ENCODE measurements around the gene HOXC4. TPM values are rescaled to one million over a fixed set of nuclear protein-coding genes. Genes with fewer than 3 reads are reported as not detected.

HOXC4 gene
- total RNA-seq, 1 experiment from 2014 or later = 4.1 TPM

GRCh38 chr12:54066408-54066807 is 12.8 kb downstream of the HOXC4 start:
- no TSS peak for BruUV-seq (replicated peaks)
- no peak for DNase-seq
- Mint-ChIP-seq H3K27ac (ENCODE audit: unreplicated experiment) (no peak overlapping the region), H3K4me1 (ENCODE audit: low read depth, unreplicated experiment) (peaks cover 25% of the 10 kb centered on the region), H3K4me3 (ENCODE audit: unreplicated experiment) (no peak overlapping the region), H3K9me3 (ENCODE audit: unreplicated experiment) (no peaks in the 10 kb centered on the region), H3K36me3 (ENCODE audit: insufficient read depth, unreplicated experiment) (no peaks in the 10 kb centered on the region), H3K27me3 (ENCODE audit: insufficient read depth, unreplicated experiment) (no peaks in the 10 kb centered on the region)
- Histone ChIP-seq H3K4me3 (ENCODE audit: low read depth, low read length) (no peak overlapping the region), H3K27me3 (replicated peaks; ENCODE audit: control insufficient read depth, insufficient read depth, low read length) (no peaks in the 10 kb centered on the region), H3K9me3 (no peaks in the 10 kb centered on the region), H3K36me3 (ENCODE audit: control insufficient read depth, insufficient read depth, low read length) (no peaks in the 10 kb centered on the region), H3K4me1 (peaks cover 17% of the 10 kb centered on the region)
- no peak for TF ChIP-seq CTCF (IDR thresholded peaks at IDR 0.05; ENCODE audit: insufficient read depth in 1 of 2, low read depth in 1 of 2, low read length in 1 of 2, severe bottlenecking in 1 of 2, unreplicated experiment in 1 of 2)
- POLR2A ChIA-PET = no interaction called here
- CTCF ChIA-PET = no interaction called here
- intact Hi-C loops (cut with micrococcal nuclease; ENCODE audit: unreplicated experiment) = no loop called here

GRCh38 chr12:54068418-54069070 is 14.9 kb downstream of the HOXC4 start:
- Histone ChIP-seq H3K36me3 (ENCODE audit: control insufficient read depth, insufficient read depth, low read length) (no peaks in the 10 kb centered on the region), H3K9me3 (no peaks in the 10 kb centered on the region), H3K27me3 (replicated peaks; ENCODE audit: control insufficient read depth, insufficient read depth, low read length) (no peaks in the 10 kb centered on the region), H3K4me3 (ENCODE audit: low read depth, low read length) (no peak overlapping the region), H3K4me1 (peaks cover 9% of the 10 kb centered on the region; the same call in 1 of the 2 replicates)
- peaks cover 11% of the 10 kb centered on the region for H3K4me1 Mint-ChIP-seq (ENCODE audit: low read depth, unreplicated experiment)
- no peaks in the 10 kb centered on the region for H3K27me3 Mint-ChIP-seq (ENCODE audit: insufficient read depth, unreplicated experiment)
- H3K36me3 Mint-ChIP-seq (ENCODE audit: insufficient read depth, unreplicated experiment) = no peaks in the 10 kb centered on the region
- POLR2A ChIA-PET = no interaction called here
- H3K9me3 Mint-ChIP-seq (ENCODE audit: unreplicated experiment) = no peaks in the 10 kb centered on the region
- BruUV-seq (replicated peaks) = no TSS peak
- no peak overlapping the region for H3K4me3 Mint-ChIP-seq (ENCODE audit: unreplicated experiment)
- CTCF ChIA-PET = interaction anchor here (0.6 kb wide), 1 partner anchor 70 kb away, joined by 3 read pairs; no protein-coding TSS in a partner anchor
- DNase-seq = no peak
- no peak for TF ChIP-seq CTCF (IDR thresholded peaks at IDR 0.05; ENCODE audit: insufficient read depth in 1 of 2, low read depth in 1 of 2, low read length in 1 of 2, severe bottlenecking in 1 of 2, unreplicated experiment in 1 of 2)
- intact Hi-C loops (cut with micrococcal nuclease; ENCODE audit: unreplicated experiment) = no loop called here
- H3K27ac Mint-ChIP-seq (ENCODE audit: unreplicated experiment) = no peak overlapping the region

- Histone ChIP-seq H3K4me1 (peaks cover 9% of the 10 kb centered on the region; the same call in 1 of the 2 replicates), H3K27me3 (replicated peaks; ENCODE audit: control insufficient read depth, insufficient read depth, low read length) (no peaks in the 10 kb centered on the region), H3K36me3 (ENCODE audit: control insufficient read depth, insufficient read depth, low read length) (no peaks in the 10 kb centered on the region), H3K4me3 (ENCODE audit: low read depth, low read length) (no peak overlapping the region), H3K9me3 (no peaks in the 10 kb centered on the region)
- intact Hi-C loops (cut with micrococcal nuclease; ENCODE audit: unreplicated experiment) = no loop called here
- Mint-ChIP-seq H3K9me3 (ENCODE audit: unreplicated experiment) (no peaks in the 10 kb centered on the region), H3K27me3 (ENCODE audit: insufficient read depth, unreplicated experiment) (no peaks in the 10 kb centered on the region), H3K36me3 (ENCODE audit: insufficient read depth, unreplicated experiment) (no peaks in the 10 kb centered on the region), H3K4me1 (ENCODE audit: low read depth, unreplicated experiment) (peaks cover 11% of the 10 kb centered on the region), H3K27ac (ENCODE audit: unreplicated experiment) (no peak overlapping the region), H3K4me3 (ENCODE audit: unreplicated experiment) (no peak overlapping the region)
- DNase-seq = no peak
- ChIA-PET CTCF (no interaction called here), POLR2A (interaction anchor here (0.7 kb wide), 1 partner anchor 102 kb away, joined by 6 read pairs; no protein-coding TSS in a partner anchor)
- TF ChIP-seq CTCF (IDR thresholded peaks at IDR 0.05; ENCODE audit: insufficient read depth in 1 of 2, low read depth in 1 of 2, low read length in 1 of 2, severe bottlenecking in 1 of 2, unreplicated experiment in 1 of 2) = no peak
- BruUV-seq (replicated peaks) = no TSS peak
Measured at GRCh38 chr12:54071942-54072341, 18.3 kb downstream of the HOXC4 start.
